Spinal cord (tissue), 10 donors: ENCODE data around the gene CKS2. TPM values are rescaled to one million over a fixed set of nuclear protein-coding genes. Genes with fewer than 3 reads are reported as not detected.

ENCODE experiments used
- DNase-seq, 6 donors: peaks; one replicate each; pipeline versions ENCODE4 v3.0.0 to v3.0.0-alpha.2; 2013 to 2015; ENCODE audit warnings: low spot score in 6 of 6, low read depth in 4 of 6
- H3K27ac ChIP-seq: one replicate; pipeline ENCODE4 v1.5.1; 2013; ENCODE audit warnings: low read depth, low read length, control low read depth
- H3K27me3 ChIP-seq: one replicate; pipeline ENCODE4 v1.6.1; 2013; ENCODE audit warnings: low read length; ENCODE audit not compliant: control insufficient read depth, insufficient read depth
- H3K36me3 ChIP-seq: one replicate; pipeline ENCODE4 v1.6.1; 2013; ENCODE audit warnings: low read length; ENCODE audit not compliant: control insufficient read depth, insufficient read depth
- H3K4me1 ChIP-seq: one replicate; pipeline ENCODE4 v1.6.1; 2013; ENCODE audit warnings: low read length; ENCODE audit not compliant: control insufficient read depth, insufficient read depth
- H3K4me3 ChIP-seq: one replicate; pipeline ENCODE4 v1.5.1; 2013; ENCODE audit warnings: low read depth, low read length, control low read depth
- H3K9me3 ChIP-seq: one replicate; pipeline ENCODE4 v1.6.1; 2013; ENCODE audit warnings: low read length; ENCODE audit not compliant: control insufficient read depth, insufficient read depth
- WGBS: methylation state at CpG from one replicate; pipeline ENCODE4 v1.1.5; 2013; ENCODE audit warnings: missing lambda C conversion rate; ENCODE audit not compliant: insufficient coverage; 5-methylcytosine and 5-hydroxymethylcytosine counted together
- polyA plus RNA-seq, 2 donors: library from polyadenylated mRNA; unstranded; fragments of 120-200 nt; gene quantifications; one replicate each; pipeline ENCODE4 v1.2.1, GENCODE V29; 2013; ENCODE audit not compliant: insufficient read length in 2 of 2
- total RNA-seq, 2 donors: library from RNA; depleted of rRNA in 1 of 2; stranded (reverse); fragments of 120-200 nt in 1 of 2; fragments of >200 nt in 1 of 2; gene quantifications; one replicate each; pipeline versions ENCODE4 v1.2.3 to v1.2.4, GENCODE V29; 2013 to 2014
- donor health status: healthy.

CKS2 gene
- total and polyA plus RNA-seq, 4 donors: 37.1 to 47.7 (median 44.8) TPM

DNA sequence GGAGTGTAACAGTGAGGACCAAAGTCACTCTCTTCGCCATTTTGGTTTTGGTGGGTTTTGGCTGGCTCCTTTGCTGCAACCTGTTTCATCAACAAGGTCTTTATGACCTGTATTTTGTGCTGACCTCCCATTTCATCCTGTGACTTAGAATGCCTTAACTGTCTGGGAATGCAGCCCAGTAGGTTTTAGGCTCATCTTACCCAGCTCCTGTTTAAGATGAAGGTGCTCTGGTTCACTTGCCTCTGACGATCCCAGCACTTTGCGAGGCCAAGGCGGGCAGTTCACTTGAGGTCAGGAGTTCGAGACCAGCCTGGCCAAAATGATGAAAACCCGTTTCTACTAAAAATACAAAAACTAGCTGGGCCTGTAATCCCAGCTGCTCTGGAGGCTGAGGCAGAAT is 1.8 kb upstream of the CKS2 start:
- no peaks in the 10 kb centered on the region for H3K9me3 ChIP-seq
- H3K36me3 ChIP-seq: peaks cover 5% of the 10 kb centered on the region
- H3K4me3 ChIP-seq: no peak overlapping the region
- H3K4me1 ChIP-seq: peaks cover 10% of the 10 kb centered on the region
- WGBS: 100% methylated on average over 1 of the region's 6 CpGs
- no peak for DNase-seq
- no peak overlapping the region for H3K27ac ChIP-seq
- H3K27me3 ChIP-seq: no peaks in the 10 kb centered on the region

- DNase-seq: peak in 1 of 6 donors; percentile 5
- WGBS: 17% methylated on average over 16 of the region's 23 CpGs
These were observed 1.2 kb upstream of the CKS2 start for GRCh38 chr9:89309608-89310474.

DNA sequence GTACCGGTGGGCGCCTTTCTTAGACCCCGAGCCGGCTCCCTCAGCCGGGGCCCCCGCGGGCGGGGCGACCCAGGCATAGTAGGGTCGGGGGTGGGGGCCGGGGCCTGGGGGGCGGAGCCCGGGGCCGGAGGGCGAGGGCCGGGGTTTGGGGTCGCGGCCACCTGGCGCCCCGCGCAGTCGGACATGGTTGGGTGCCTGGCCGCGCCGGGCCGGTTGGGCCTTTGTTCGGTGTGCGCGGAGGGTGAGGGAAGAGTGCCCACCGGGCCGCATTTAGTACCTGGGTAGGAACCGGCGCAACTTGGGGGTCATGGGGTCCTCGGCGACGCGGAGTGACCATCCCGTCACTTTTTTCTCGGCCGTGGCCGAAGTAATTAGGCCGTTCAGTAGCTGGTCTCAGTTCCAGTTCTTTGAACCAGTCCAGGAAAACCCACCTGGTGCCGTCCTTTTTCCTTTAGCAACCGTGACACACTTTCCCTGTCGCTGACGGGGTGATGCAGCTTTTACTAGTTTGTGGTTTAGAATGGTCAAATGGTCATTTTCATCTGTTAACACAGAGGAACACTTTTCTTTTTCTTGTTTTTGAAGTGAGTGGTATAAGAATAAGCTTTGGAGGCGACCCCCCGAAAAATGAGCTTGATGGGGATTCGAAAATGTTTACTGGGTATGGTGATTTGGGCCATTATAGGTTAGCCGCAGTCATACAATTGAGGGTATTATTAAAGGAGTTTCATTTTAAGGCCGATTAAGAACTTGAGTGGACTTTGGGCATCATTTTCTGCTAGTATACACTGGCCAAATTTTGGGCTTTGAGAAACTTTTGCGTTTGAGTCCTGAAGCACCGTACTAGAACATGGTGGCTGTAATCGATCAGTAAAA is 589 bp downstream of the CKS2 start:
- no peak for DNase-seq
- Histone ChIP-seq H3K9me3 (no peaks in the 10 kb centered on the region), H3K27me3 (no peaks in the 10 kb centered on the region), H3K4me3 (peak overlapping the region; percentile 69), H3K27ac (peak overlapping the region; percentile 97), H3K36me3 (peaks cover 5% of the 10 kb centered on the region), H3K4me1 (peaks cover 10% of the 10 kb centered on the region)
- 0% methylated on average over 48 of the region's 54 CpGs for WGBS

More at GRCh38 chr9:89309608-89310474, 1.2 kb upstream of the CKS2 start:
- peaks cover 10% of the 10 kb centered on the region for H3K4me1 ChIP-seq
- H3K4me3 ChIP-seq: peak overlapping the region; percentile 69
- H3K27me3 ChIP-seq: no peaks in the 10 kb centered on the region
- no peaks in the 10 kb centered on the region for H3K9me3 ChIP-seq
- H3K36me3 ChIP-seq: peaks cover 5% of the 10 kb centered on the region
- H3K27ac ChIP-seq: peak overlapping the region; percentile 97

- Histone ChIP-seq H3K36me3 (peaks cover 2% of the 10 kb centered on the region), H3K4me3 (peak overlapping the region; percentile 69), H3K4me1 (peaks cover 10% of the 10 kb centered on the region), H3K9me3 (no peaks in the 10 kb centered on the region), H3K27me3 (no peaks in the 10 kb centered on the region), H3K27ac (no peak overlapping the region)
- 0% methylated on average over 3 of the region's 8 CpGs for WGBS
- DNase-seq: peak in 1 of 6 donors; percentile 18
These were observed 1.2 kb downstream of the CKS2 start for GRCh38 chr9:89312222-89312571.

GRCh38 chr9:89313842-89314241 is 2.8 kb downstream of the CKS2 start:
- Histone ChIP-seq H3K4me1 (peaks cover 10% of the 10 kb centered on the region), H3K27me3 (no peaks in the 10 kb centered on the region), H3K4me3 (no peak overlapping the region), H3K9me3 (no peaks in the 10 kb centered on the region), H3K36me3 (no peaks in the 10 kb centered on the region), H3K27ac (no peak overlapping the region)
- no peak for DNase-seq
- WGBS: no CpG with 5 or more reads among the region's 1 CpG

GRCh38 chr9:89314955-89315354 is 4.0 kb downstream of the CKS2 start:
- Histone ChIP-seq H3K9me3 (no peaks in the 10 kb centered on the region), H3K27me3 (no peaks in the 10 kb centered on the region), H3K27ac (no peak overlapping the region), H3K4me3 (no peak overlapping the region), H3K36me3 (no peaks in the 10 kb centered on the region), H3K4me1 (peaks cover 5% of the 10 kb centered on the region)
- no peak for DNase-seq
- WGBS: no CpG with 5 or more reads among the region's 1 CpG

DNA sequence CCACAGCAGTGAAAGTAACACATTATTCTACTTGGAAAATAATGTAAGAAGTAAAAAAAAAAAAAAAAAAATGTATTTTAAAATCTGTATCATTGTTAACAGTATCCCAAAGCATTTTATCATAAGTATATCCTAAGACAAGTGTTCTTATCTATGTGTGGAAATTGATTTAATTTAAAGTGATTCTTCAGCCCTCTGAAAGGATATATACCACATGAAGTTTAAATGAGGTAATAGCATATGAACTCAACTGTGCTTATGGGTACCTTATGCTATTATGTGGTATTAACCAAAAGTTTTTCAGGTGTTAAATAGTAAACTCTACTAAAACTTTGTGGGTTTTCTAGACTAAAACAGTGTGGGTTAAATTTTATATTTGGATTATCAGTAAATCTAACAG is 4.5 kb downstream of the CKS2 start:
- no peak overlapping the region for H3K4me3 ChIP-seq
- no peak for DNase-seq
- H3K9me3 ChIP-seq: no peaks in the 10 kb centered on the region
- H3K27ac ChIP-seq: no peak overlapping the region
- H3K27me3 ChIP-seq: no peaks in the 10 kb centered on the region
- H3K36me3 ChIP-seq: no peaks in the 10 kb centered on the region
- peaks cover 8% of the 10 kb centered on the region for H3K4me1 ChIP-seq

DNA sequence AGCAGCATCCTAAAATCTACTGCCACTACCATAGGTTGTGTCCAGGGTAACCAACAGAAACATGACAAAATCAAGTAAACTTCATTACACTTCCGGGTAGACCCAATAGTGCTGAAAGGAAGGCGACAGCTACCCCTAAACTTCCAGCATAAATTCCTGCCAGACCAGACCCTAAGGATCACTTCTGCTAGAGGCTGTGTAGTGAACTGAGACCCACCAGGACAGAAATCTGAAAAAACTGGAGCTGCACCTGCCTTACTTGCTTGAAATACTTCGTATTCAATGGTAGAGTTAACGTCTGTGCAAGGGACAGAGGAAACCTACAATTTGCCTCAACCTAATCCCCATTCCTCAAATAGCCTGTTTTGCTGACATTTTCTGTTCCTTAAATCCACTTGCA is 6.3 kb downstream of the CKS2 start:
- no peaks in the 10 kb centered on the region for H3K9me3 ChIP-seq
- no peak for DNase-seq
- WGBS: 89% methylated on average over 4 of the region's 4 CpGs
- H3K27ac ChIP-seq: no peak overlapping the region
- no peaks in the 10 kb centered on the region for H3K27me3 ChIP-seq
- no peak overlapping the region for H3K4me3 ChIP-seq
- H3K36me3 ChIP-seq: no peaks in the 10 kb centered on the region
- H3K4me1 ChIP-seq: peaks cover 4% of the 10 kb centered on the region

DNA sequence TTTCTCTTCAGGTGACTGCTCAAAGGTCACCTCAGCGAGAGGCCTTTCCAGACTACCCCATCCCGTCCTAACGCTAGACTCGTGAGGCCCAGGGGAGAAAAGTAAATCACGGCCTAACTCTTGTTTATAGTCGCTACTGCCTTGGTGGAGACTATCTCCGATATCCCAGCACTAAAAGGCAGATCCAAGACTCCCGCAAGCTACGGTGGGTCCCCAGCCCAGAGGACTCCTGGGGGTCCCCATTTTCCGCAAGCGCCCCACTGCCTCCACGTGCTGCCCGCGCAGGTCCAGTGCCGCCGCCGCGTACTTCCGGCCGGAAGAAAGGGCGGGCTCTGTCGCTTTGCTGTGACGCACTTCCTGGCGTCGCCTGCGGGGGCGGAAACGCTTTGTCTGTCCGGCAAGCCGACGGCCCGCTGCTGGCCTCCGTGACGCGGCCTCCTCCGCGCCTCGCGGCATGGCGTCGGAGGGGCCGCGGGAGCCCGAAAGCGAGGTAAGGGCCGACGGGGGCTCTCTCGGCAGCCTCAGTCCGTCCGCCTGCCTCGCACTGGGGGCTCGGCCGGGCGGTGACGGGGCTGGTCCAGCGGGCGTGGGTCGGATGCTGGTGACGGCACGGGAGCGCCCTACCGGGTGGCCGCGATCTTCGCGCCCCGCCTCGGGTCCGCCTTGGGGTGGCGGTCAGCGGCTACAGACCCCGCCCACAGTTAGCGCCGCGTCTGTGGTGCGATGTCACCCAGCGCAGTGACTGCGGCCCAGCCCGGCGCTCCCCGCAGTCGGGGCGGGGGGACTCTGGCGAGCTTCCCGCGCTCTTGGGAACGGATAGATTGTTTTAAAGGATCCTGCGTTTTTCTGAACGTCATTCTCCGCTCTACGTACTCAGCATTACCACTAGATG is 7.4 kb downstream of the CKS2 start, which contains the start of gene SECISBP2:
TSS of gene SECISBP2 (plus strand) at position 378 of the 892 bp plus-strand sequence. CDS start at position 455, 77 bp downstream.
- peak within 1 kb of the TSS; percentile 96 for H3K27ac ChIP-seq
- peaks cover 4% of the 10 kb centered on the region for H3K4me1 ChIP-seq
- peak; percentile 89 to 98 (median 91) for DNase-seq
- H3K36me3 ChIP-seq: peaks cover 1% of the 10 kb centered on the region
- under 1% methylated on average over 90 of the region's 91 CpGs for WGBS
- H3K27me3 ChIP-seq: no peaks in the 10 kb centered on the region
- H3K4me3 ChIP-seq: peak within 1 kb of the TSS; percentile 85
- no peaks in the 10 kb centered on the region for H3K9me3 ChIP-seq
